HG02571 (cell line): Measurements from ENCODE around the gene DNMBP.

ENCODE experiments used
- ATAC-seq: cut with Tn5 transposase; IDR thresholded peaks from one replicate; pipeline ENCODE4 v1.9.1; 2021; ENCODE audit warnings: mild to moderate bottlenecking, moderate library complexity; ENCODE audit not compliant: unreplicated experiment

Gene DNMBP

DNA sequence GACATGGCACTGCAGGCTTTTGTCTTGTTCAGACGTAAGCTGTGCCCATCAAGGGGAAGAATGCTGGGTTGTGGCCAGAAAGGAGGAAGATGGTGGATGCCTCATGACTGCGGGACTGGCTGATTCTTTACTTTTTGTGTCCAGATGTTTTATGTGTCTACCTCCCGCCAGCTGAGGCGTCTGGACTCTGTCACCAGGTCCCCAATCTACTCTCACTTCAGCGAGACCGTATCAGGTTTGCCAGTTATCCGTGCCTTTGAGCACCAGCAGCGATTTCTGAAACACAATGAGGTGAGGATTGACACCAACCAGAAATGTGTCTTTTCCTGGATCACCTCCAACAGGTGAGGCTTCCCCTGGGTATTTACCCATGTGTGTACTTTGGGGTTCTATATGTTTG, 173.8 kb downstream of the DNMBP start:
- ATAC-seq: no peak

- ATAC-seq: no peak
Observed at GRCh38 chr10:99834410-99834809, 175.3 kb downstream of the DNMBP start.

DNA sequence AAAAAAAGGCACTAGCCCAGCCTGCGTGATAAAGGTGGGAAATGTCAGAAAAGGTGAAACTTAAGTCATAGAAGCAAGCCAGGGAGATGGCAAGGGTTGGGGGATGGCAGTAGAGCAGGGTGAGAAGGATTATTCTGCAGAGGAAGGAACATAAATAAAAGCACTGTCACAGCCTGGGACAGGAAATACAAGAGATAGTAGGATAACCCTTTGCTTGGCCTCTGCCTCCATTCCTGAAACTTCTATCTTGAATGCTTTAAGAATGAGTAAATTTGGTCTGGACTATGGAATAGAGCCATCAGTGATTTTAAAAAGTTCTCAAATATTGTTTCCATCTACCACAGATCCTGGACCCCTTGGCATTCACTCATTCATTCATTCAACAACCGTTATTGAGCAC, 177.3 kb downstream of the DNMBP start:
- ATAC-seq: no peak

GRCh38 chr10:99828464-99828863, 181.3 kb downstream of the DNMBP start:
- ATAC-seq: no peak

- ATAC-seq: no peak
Observed at GRCh38 chr10:99827936-99828335, 181.8 kb downstream of the DNMBP start.
